Gastrocnemius medialis (tissue), 4 donors: ENCODE data around the gene PROS1.
"Not testable (repeated sequence)": the region's sequence is repeated elsewhere in the genome, so short reads cannot be mapped to it uniquely, and the experiment has no call there.

Source experiments
- CTCF ChIP-seq, 5 experiments: fragments of 450-650 bp in 3 of 5; fragments of 200-600 bp in 2 of 5; sonication (generic) in 2 of 5; IDR thresholded peaks in 4 of 5; conservative IDR thresholded peaks in 1 of 5; 1 replicate in 4 of 5; 2 replicates in 1 of 5; pipeline ENCODE4 v1.5.1; 2016 to 2019; ENCODE audit warnings: antibody characterized with exemption in 5 of 5, mild to moderate bottlenecking in 3 of 5, moderate library complexity in 3 of 5
- POLR2A ChIP-seq, 2 donors: fragments of 450-650 bp; IDR thresholded peaks; one replicate each; pipeline ENCODE4 v1.6.1; 2017; ENCODE audit warnings: antibody characterized with exemption in 2 of 2, mild to moderate bottlenecking in 2 of 2, moderate library complexity in 2 of 2

- not testable (repeated sequence) for TF ChIP-seq CTCF (IDR thresholded peaks at IDR 0.05 in 4 of 5, conservative IDR thresholded peaks at IDR 0.05 in 1 of 5); POLR2A (IDR thresholded peaks at IDR 0.05)
Observed at GRCh38 chr3:93877427-93877826, 96.3 kb downstream of the PROS1 start.
